IMR-90 (cell line): Measurements from ENCODE around the gene CAVIN1.

Experiments
- BHLHE40 ChIP-seq: fragments of 150-350 bp; IDR thresholded peaks from 2 replicates; pipeline ENCODE4 v1.6.1; 2016; ENCODE audit warnings: mild to moderate bottlenecking, low read depth, low read length
- CEBPB ChIP-seq: IDR thresholded peaks from 2 replicates; pipeline ENCODE4 v1.6.1; 2012; ENCODE audit warnings: low read depth, low read length, improper control_type of control experiment
- CTCF ChIP-seq: conservative IDR thresholded peaks from 2 replicates; pipeline ENCODE4 v1.5.1; 2012; ENCODE audit warnings: mild to moderate bottlenecking, low read depth, low read length, improper control_type of control experiment
- MXI1 ChIP-seq: IDR thresholded peaks from 2 replicates; pipeline ENCODE4 v1.6.1; 2012; ENCODE audit warnings: low read depth, mild to moderate bottlenecking, low read length, moderate library complexity, borderline replicate concordance
- POLR2A ChIP-seq: IDR thresholded peaks from 2 replicates; pipeline ENCODE4 v1.6.1; 2012; ENCODE audit warnings: mild to moderate bottlenecking, low read depth, low read length
- RAD21 ChIP-seq: IDR thresholded peaks from 2 replicates; pipeline ENCODE4 v1.6.1; 2012; ENCODE audit warnings: low read length, improper control_type of control experiment

- TF ChIP-seq RAD21 (no peak), MXI1 (peak; percentile 4; the same call in 1 of the 2 replicates), POLR2A (peak; percentile 30), CEBPB (no peak), CTCF (no peak), BHLHE40 (0 out of 2 replicates have a peak, but pooled peaks have one; percentile 33)
Observed at GRCh38 chr17:42421507-42422338, 1.3 kb downstream of the CAVIN1 start.
